Astrocyte of the cerebellum (primary cell): ENCODE results near the gene TOLLIP.
A peak's percentile ranks its signal among the peaks of the same experiment; 100 is the strongest.

Experiments used
- DNase-seq: peaks from one replicate; pipeline ENCODE4 v3.0.0-alpha.2; 2011; ENCODE audit warnings: low read depth
- H3K4me3 ChIP-seq: 2 replicates; pipeline ENCODE4 v1.5.1; 2011; ENCODE audit warnings: mild to moderate bottlenecking, low read depth, low read length, moderate library complexity
- CTCF ChIP-seq: IDR thresholded peaks from 2 replicates; pipeline ENCODE4 v1.5.1; 2012; ENCODE audit warnings: low read length, low read depth, moderate library complexity, mild to moderate bottlenecking; ENCODE audit errors: missing control alignments
- in situ Hi-C: cut with HindIII; loops from 2 replicates; pipeline ENCODE4 v1.10.0; 2017; ENCODE audit warnings: low sequenced_read_pairs

TOLLIP gene

GRCh38 chr11:1295086-1295485 lies 14.3 kb downstream of the TOLLIP start:
- no peak for TF ChIP-seq CTCF
- no peak for DNase-seq
- in situ Hi-C loops: no loop called here
- H3K4me3 ChIP-seq: no peak overlapping the region

- in situ Hi-C loops: no loop called here
- TF ChIP-seq CTCF: peak; percentile 6
- no peak overlapping the region for H3K4me3 ChIP-seq
- DNase-seq: no peak
These were observed 15.8 kb downstream of the TOLLIP start for GRCh38 chr11:1293619-1294015.

GRCh38 chr11:1292644-1293618 lies 16.5 kb downstream of the TOLLIP start:
- in situ Hi-C loops: no loop called here
- no peak for TF ChIP-seq CTCF
- no peak for DNase-seq
- H3K4me3 ChIP-seq: no peak overlapping the region

- TF ChIP-seq CTCF: no peak
- in situ Hi-C loops: no loop called here
- no peak for DNase-seq
- no peak overlapping the region for H3K4me3 ChIP-seq
These were observed 17.3 kb downstream of the TOLLIP start for GRCh38 chr11:1292018-1292643.

- no peak for DNase-seq
- TF ChIP-seq CTCF: no peak
- H3K4me3 ChIP-seq: no peak overlapping the region
- in situ Hi-C loops: no loop called here
These were observed 18.0 kb downstream of the TOLLIP start for GRCh38 chr11:1291295-1292017.
